BJ (cell line): Measurements from ENCODE around the gene PRCP. TPM values are rescaled to one million over a fixed set of nuclear protein-coding genes. Genes with fewer than 3 reads are reported as not detected.

Source experiments
- CTCF ChIA-PET: fragments of 350-600 bp; formaldehyde crosslinking; extraction: SDS; loops from one replicate; lab custom pipeline; 2021; ENCODE audit warnings: antibody characterized with exemption, inconsistent platforms; lab: Yijun Ruan, JAX
- POLR2A ChIA-PET: fragments of 300-600 bp; sonication (Branson Sonifier 250); formaldehyde crosslinking; extraction: SDS; loops from one replicate; lab custom pipeline; 2021; ENCODE audit warnings: antibody characterized with exemption; lab: Charles Lee
- DNase-seq: peaks from one replicate; pipeline ENCODE4 v3.0.0-alpha.2; 2011; ENCODE audit warnings: low read depth
- H3K27me3 ChIP-seq: 2 replicates; pipeline ENCODE4 v1.6.0; 2011; ENCODE audit warnings: low read length; ENCODE audit not compliant: control insufficient read depth, insufficient read depth
- H3K36me3 ChIP-seq: 2 replicates; pipeline ENCODE4 v1.5.1; 2011; ENCODE audit warnings: low read length; ENCODE audit not compliant: control insufficient read depth, insufficient read depth
- H3K4me3 ChIP-seq: 2 replicates; pipeline ENCODE4 v1.5.1; 2011; ENCODE audit warnings: low read depth, mild to moderate bottlenecking, control low read depth, low read length
- CTCF ChIP-seq: IDR thresholded peaks from 2 replicates; pipeline ENCODE4 v1.5.1; 2011; ENCODE audit warnings: low read depth, mild to moderate bottlenecking, control low read depth, inconsistent platforms, low read length, moderate library complexity; ENCODE audit not compliant: insufficient read depth
- polyA plus RNA-seq: library from polyadenylated mRNA; depleted of rRNA; stranded (reverse); fragments of >200 nt; gene quantifications from 2 replicates; pipeline ENCODE4 v1.2.3, GENCODE V29; 2011

PRCP gene
- polyA plus RNA-seq, 1 experiment: 62.0 TPM

GRCh38 chr11:82942376-82942775, 42.1 kb upstream of the PRCP start:
- ChIA-PET POLR2A (no interaction called here), CTCF (interaction anchor here (1.9 kb wide), 1 partner anchor 15 kb away, joined by 4 read pairs; no protein-coding TSS in a partner anchor)
- no peaks in the 10 kb centered on the region for H3K36me3 ChIP-seq
- H3K27me3 ChIP-seq: no peaks in the 10 kb centered on the region
- H3K4me3 ChIP-seq: no peak overlapping the region
- TF ChIP-seq CTCF: no peak
- no peak for DNase-seq

- no peak for TF ChIP-seq CTCF
- CTCF ChIA-PET: no interaction called here
Measured at GRCh38 chr11:82939456-82939855, 39.2 kb upstream of the PRCP start.

DNA sequence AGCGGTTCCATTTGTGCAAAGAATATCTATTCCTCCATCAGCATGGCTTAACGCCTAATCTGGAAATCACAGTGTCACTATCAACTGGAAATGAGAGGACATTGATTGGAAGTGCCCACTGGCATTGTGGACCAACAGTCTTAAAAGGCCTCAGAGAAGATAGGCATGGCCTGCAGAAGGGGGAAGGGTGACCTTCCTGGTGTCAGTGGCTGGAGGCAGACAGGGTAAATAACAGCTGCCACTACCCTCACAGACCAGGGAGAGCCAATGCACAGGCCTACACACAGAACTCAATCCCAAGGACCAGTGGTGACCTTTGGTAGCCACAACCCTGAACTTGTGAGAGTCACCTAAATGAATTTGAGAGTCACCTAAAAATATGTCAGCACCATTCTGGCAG, 37.3 kb upstream of the PRCP start:
- no peak for TF ChIP-seq CTCF
- no peak for DNase-seq
- Histone ChIP-seq H3K36me3 (no peaks in the 10 kb centered on the region), H3K27me3 (no peaks in the 10 kb centered on the region), H3K4me3 (no peak overlapping the region)
- ChIA-PET CTCF (interaction anchor here (0.6 kb wide), 1 partner anchor 262 kb away, joined by 3 read pairs; no protein-coding TSS in a partner anchor), POLR2A (no interaction called here)

More at GRCh38 chr11:82939456-82939855, 39.2 kb upstream of the PRCP start:
- DNase-seq: no peak
- POLR2A ChIA-PET: no interaction called here
- Histone ChIP-seq H3K27me3 (no peaks in the 10 kb centered on the region), H3K4me3 (no peak overlapping the region), H3K36me3 (no peaks in the 10 kb centered on the region)

DNA sequence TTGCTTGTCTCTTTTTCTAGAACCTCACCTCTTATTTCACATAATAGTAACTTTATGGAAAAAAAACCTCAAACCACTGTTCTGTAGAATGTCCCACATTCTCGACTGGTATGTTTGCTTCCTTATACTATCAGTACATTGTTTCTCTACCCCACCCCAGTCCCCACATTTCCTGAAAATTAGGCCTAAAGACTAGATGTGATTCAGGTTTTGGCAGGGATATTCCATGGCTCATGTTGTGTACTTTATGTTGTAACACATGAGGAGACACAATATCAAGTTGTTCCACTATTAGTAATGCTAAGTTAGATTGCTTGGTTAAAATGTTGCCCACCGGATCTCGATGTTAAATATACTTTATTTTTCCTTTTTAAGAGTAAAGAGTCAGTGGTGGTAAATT, 36.0 kb upstream of the PRCP start:
- POLR2A ChIA-PET: no interaction called here
- Histone ChIP-seq H3K27me3 (no peaks in the 10 kb centered on the region), H3K36me3 (no peaks in the 10 kb centered on the region), H3K4me3 (no peak overlapping the region)
- no peak for TF ChIP-seq CTCF
- no peak for DNase-seq
- CTCF ChIA-PET: interaction anchor here (0.8 kb wide), 1 partner anchor 9 kb away, joined by 3 read pairs; no protein-coding TSS in a partner anchor

GRCh38 chr11:82932564-82932963, 32.3 kb upstream of the PRCP start:
- Histone ChIP-seq H3K36me3 (no peaks in the 10 kb centered on the region), H3K27me3 (no peaks in the 10 kb centered on the region), H3K4me3 (no peak overlapping the region)
- DNase-seq: no peak
- no peak for TF ChIP-seq CTCF
- CTCF ChIA-PET: no interaction called here
- POLR2A ChIA-PET: no interaction called here
